NCI-H2196 (cell line): ENCODE measurements around the gene SETD1B.
"Not testable (repeated sequence)": the region's sequence is repeated elsewhere in the genome, so short reads cannot be mapped to it uniquely, and the experiment has no call there.

ENCODE experiments used
- DNase-seq: peaks from one replicate; lab custom pipeline; 2025; ENCODE audit not compliant: unreplicated experiment; lab: John Stamatoyannopoulos, UW

SETD1B gene

GRCh38 chr12:121780429-121780828 is 23.4 kb upstream of the SETD1B start:
- DNase-seq: no peak

GRCh38 chr12:121781484-121781997 is 22.3 kb upstream of the SETD1B start:
- no peak for DNase-seq

GRCh38 chr12:121781998-121782979 is 21.5 kb upstream of the SETD1B start:
- no peak for DNase-seq

- no peak for DNase-seq
These were observed 20.0 kb upstream of the SETD1B start for GRCh38 chr12:121783766-121784165.

GRCh38 chr12:121784460-121784859 is 19.3 kb upstream of the SETD1B start:
- DNase-seq: no peak

- peak; percentile 42 for DNase-seq
These were observed 17.4 kb upstream of the SETD1B start for GRCh38 chr12:121786440-121786825.

- DNase-seq: no peak
These were observed 16.5 kb upstream of the SETD1B start for GRCh38 chr12:121787063-121788025.

GRCh38 chr12:121788176-121788818 is 15.5 kb upstream of the SETD1B start:
- DNase-seq: no peak

- DNase-seq: no peak
These were observed 14.5 kb upstream of the SETD1B start for GRCh38 chr12:121789233-121789781.

GRCh38 chr12:121789800-121790728 is 13.7 kb upstream of the SETD1B start:
- DNase-seq: no peak

GRCh38 chr12:121790785-121791184 is 13.0 kb upstream of the SETD1B start:
- not testable (repeated sequence) for DNase-seq

GRCh38 chr12:121791671-121792551 is 11.9 kb upstream of the SETD1B start:
- no peak for DNase-seq

GRCh38 chr12:121792607-121793439 is 11.0 kb upstream of the SETD1B start:
- no peak for DNase-seq

- DNase-seq: no peak
These were observed 10.4 kb upstream of the SETD1B start, which contains the start of gene RHOF for GRCh38 chr12:121793440-121793837. RHOF (minus strand) TSS chr12:121793688; CDS start chr12:121793633, 55 bp downstream.

GRCh38 chr12:121793838-121794533 is 9.8 kb upstream of the SETD1B start:
- peak; percentile 92 for DNase-seq

- no peak for DNase-seq
These were observed 9.2 kb upstream of the SETD1B start for GRCh38 chr12:121794534-121795033.
